Inflammatory macrophage treated with lipopolysaccharide for 1 hour (primary cell): ENCODE data around the gene CEBPA.

Experiments
- DNase-seq, 2 donors: peaks; one replicate each; pipeline ENCODE4 v3.0.0-alpha.2; 2020 to 2022

Gene CEBPA

DNA sequence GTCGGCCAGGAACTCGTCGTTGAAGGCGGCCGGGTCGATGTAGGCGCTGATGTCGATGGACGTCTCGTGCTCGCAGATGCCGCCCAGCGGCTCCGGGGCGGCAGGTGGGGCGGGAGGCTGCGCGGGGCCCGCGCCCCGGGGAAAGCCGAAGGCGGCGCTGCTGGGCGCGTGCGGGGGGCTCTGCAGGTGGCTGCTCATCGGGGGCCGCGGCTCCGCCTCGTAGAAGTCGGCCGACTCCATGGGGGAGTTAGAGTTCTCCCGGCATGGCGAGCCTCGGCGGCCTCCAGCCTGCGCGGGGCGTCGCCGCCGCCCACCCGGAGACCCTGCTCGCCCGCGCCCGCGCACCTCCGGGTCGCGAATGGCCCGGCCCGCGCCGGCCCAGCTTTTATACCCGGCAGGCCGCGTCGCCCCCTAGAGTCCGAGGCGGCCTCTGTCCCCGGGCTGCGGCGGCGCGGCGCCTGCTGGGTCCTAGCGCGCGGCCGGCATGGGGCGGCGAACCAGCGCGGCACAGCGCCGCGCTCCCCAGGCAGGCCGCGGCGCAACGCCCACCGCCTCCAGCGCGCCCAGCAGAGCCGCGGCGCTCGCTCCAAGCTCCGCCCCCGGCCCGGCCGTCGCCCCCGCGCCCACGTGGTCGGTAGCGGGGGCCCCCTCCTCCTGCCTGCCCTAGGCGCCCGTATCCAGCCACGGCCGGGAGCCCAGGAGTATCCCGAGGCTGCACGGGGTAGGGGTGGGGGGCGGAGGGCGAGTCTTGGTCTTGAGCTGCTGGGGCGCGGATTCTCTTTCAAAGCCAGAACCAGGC lies at the start of gene CEBPA:
CEBPA (minus strand) TSS at position 360 of the 799 bp plus-strand sequence; CDS start at position 240, 120 bp downstream.
- peak; percentile 88 to 89 for DNase-seq

DNA sequence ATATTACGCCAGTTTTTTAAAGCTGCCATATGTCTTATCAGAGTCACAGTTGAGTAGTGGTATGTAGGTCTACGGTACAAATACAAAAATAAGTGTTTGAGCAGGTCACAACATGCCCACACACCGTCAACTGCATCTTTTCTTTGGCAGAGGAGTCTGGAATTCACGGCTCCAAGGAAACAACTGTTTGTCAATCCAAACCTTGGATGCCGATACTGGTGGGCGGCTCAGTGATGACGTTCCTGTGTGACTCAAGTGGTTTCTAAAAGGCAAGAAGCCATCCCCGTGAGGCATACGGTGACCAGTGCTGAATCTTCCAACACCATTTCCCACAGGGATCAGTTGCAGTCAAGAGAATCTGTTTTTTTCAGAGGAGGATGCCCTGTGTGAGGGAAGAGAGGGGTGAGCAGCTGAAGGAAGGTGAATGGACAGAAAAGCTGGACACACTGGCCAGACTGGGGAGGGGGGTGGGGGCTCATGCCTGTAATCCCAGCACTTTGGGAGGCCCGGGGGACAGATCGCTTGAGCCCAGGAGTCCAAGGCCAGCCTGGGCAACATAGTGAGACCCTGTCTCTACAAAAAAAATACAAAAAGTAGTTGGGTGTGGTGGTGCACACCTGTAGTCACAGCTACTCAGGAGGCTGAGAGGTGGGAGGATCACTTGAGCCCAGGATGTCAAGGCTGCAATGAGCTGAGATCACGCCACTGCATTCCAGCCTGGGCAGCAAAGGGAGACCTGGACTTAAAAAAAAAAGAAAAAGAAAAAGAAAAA lies 48.4 kb upstream of the CEBPA start:
- peak; percentile 18 to 48 for DNase-seq

DNA sequence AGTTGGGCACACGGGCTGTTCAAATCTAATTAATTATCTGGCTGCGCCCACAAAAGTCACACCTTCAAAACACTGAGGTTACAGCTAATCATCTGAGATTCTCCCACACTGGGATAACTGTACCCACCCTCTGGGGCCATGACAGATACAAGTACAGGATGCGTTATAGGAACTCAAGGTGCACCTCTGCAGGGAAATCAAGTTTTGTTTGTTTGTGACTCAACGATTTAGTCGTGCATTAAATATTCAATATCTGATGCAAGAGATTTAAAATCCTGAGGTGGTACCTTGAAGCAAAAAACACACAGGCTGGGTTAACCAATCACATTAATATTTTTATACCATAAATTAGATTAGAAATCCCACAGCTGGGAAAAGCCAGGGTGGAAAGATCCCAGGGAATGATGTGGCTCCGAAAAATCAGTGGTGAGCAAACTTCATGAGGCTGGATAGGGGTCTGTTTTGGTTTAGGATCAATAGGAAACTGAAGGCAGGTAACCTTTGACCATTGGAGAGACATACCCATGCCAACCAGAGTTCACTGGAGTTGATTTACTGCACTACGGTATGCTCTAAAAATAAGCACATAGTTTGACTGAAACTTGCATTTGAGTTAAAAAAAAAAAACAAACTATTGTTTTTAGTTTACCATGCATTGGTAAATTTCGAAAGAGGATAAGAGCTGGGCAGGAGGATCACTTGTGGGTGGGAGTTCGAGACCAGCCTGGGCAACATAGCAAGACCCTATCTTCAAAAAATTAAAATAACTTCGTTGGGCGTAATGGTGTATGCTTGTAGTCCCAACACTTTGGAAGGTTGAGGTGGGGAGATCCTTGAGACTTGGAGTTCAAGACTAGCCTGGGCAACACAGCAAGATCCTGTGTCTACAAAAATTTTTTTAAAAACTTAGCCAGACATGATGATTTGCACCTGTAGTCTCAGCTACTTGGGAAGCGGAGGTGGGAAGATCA lies 47.3 kb upstream of the CEBPA start:
- no peak for DNase-seq

DNA sequence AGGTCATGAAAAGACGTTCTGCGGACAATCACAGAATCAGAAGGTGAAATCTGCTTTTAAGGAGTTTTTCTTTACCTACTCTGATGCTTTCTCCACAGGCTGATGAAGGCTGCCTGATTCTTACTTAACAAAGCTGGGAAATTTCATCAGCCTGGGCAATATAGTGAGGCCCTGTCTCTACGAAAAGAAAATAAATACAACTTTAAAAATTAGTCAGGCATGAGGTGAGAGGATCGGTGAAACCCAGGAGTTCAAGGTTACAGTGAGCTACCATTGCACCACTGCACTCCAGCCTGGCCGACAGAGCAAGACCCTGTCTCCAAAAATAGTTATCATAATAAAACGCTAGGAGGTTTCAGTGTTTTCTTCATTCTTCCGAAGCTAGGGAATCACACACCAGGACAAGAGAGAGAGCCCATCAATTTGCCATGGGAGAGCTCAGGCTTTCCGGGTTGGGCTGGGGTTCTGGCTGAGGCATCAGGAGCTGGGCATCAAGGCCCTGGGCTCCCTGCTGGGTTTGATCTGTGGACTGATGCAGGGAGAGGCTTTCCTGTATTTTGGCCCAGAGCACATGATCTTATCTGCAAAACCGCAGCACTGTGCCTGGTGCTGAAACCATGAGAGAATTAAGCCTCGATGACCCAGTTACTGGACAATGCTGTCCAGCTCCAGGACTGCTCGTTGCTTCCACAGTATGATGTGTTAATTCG lies 46.1 kb upstream of the CEBPA start:
- DNase-seq: no peak

DNA sequence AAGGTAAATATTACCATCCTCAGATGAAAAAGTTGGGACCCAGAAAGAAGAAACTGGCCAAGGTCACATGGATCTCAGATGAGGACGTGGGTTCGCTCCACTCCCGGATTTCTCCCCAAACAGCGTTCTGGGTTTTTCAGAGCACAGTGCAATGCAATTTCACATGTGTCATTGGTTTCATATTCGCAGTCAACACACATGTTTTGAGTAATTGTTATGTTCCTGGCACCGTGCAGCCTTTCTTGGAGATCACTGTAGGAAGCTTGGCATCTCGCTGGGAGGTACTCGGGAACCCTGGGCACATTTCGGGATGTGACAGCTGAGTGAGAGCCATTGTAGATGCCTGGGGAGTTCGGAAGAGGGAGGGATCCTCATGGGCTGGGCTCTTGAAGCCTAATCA lies 45.0 kb upstream of the CEBPA start:
- DNase-seq: no peak

DNA sequence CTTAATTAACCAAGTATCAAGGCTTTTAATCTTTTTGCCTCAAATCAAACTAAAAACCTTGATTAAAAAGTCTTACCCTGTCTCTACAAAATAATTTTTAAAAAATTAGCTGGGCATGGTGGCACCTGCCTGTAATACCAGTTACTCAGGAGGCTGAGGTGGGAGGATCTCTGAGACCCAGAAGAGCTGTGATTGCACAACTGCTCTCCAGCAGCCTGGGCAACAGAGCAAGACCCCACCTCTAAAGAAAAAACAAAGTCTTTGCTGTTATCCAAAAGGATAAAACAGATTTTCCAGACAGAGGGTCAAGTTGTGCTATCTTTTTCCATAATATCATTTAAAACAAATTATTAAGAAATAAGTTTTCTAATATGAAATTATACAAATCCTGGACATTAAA lies 44.3 kb upstream of the CEBPA start:
- no peak for DNase-seq

DNA sequence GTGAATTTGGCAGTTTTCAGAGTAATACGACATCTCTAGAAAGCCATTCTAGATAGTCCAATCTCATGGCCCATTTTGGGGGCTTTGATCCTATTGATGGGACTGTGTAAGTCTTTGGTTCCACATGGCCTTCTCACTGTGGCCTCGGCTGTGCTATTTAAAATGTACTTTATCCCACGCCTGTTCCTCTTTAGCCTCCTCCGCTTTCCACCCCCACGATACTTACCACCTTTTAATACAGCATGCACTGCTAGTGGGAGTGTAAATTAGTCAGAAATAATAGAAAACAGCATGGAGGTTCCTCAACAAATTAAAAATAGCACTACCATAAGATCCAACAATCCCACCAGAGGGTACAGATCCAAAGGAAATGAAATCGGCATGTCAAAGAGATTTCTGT lies 42.8 kb upstream of the CEBPA start:
- peak; percentile 15 to 29 for DNase-seq

DNA sequence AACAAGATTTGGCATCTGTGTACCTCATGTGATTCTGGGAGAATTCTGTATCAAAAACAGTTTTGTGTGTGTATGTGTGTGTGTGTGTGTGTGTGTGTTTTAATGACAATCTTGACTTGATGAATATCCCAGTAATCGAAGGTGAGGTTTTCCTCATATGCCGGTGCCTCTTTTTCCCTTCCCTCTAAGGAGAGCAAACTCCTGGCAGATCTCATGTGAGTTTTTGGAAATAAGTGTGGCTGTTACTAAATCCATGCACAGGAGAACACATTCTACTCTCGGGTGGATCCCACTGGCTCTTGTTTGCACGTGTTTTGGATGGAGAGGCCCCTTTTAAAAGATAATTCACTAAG lies 42.2 kb upstream of the CEBPA start:
- no peak for DNase-seq

DNA sequence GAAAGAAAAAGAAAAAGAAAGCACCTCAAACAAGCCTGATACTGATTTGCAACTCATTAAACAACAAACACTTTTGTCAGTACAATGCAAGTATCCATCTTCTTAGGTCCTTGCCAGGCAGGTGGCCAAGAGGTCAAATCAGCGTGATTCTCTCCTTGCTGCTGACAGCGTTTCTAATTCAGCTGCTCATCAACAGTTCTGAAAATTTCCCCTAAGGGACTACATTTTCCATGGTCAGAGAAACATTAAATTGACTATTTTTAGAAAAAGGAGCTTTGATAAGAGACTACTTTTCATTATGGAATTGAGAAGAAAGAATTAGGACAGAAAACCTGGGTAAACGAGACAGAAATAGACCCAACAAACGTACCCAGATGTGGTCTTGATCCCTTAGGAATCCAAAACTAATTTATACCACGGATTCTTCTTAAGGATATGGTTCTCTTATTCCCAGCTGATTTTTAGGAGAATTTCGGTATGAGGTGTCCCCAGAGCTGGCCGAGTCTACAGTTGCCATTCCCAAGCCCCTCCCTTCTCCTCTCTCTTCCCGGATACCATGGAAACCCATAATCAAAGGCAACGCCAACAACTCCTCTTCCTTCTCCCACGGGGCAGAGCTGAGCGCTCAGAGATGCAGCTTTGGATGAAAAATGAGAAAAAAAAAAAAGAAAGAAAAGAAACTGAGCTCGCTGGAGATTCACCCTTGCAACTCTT lies 41.7 kb upstream of the CEBPA start:
- DNase-seq: no peak

DNA sequence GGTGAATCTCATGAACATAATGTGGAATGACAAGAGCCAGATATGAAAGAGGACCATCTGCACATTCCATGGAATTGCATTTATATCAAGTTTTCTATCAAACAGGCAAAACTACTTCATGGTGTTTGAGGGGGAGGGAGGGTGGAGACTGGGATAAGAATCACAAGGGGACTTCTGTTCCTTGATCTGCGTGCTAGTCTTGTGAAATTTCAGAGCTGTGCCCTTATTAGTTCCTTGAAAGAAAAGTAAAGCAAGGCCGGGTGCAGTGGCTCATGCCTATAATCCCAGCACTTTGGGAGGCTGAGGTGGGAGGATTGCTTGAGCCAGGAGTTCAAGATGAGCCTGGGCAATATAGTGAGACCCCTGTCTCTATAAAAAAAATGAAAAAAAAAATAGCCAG lies 41.0 kb upstream of the CEBPA start:
- DNase-seq: peak; percentile 23 to 51

DNA sequence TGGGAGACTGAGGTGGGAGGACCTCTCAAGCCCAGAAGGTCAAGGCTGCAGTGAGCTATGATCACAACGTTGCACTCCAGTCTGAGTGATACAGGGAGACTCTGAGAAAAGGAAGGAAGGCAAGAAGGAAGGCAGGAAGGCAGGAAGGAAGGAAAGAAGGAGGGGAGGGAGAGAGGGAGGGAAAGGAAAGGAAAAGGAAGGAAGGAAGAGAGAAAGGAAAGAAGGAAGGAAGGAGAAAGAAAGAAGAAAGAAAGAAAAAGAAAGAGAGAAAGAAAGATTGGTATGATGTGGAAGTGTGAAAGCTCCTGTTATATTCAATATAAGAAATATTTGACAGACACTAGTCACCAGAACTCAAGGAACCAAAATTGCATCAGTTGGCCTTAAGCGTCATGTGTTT lies 38.7 kb upstream of the CEBPA start:
- no peak for DNase-seq

DNA sequence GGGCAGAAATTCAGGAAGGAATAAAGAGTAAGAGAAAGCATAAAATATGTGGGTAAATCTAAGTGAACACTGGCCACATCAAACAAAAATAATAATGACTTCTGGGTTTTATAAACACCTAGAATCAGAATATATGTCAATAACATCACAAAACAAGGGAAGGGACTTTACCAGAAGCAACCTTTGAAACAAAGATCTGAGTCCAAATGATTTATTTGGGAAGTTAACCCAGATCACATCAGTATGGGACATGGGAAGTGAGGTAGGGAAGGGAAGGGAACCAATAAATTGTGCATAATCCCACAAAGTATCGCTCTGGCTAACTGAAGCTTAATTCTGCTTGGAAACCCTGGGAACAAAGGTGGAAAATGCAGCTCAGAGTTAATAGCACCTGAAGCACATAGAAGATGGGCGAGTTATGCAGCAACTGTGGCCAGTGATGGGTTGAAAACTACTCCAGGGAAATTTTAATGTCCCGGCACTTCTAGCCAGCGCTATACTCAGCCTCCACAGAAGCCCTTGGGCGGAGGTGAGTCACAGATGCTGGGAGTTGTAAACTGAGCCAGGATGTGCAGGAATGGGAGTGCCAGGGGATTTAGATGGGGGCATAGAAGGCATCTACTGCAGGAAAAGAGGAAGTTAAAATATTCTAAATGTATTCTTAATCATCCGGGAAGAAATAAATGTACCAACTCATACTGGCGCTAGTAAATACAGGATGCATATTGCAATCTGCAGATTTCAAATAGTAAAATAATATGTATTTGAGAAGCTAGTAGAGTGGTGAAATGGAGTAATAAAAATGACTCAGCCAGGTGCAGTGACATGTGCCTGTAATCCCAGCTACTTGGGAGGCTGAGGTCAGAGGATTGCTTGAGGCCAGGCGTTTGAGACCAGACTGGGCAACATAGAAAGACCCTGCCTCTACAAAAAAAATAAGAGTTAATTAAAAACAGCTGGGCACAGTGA lies 37.0 kb upstream of the CEBPA start:
- DNase-seq: no peak

DNA sequence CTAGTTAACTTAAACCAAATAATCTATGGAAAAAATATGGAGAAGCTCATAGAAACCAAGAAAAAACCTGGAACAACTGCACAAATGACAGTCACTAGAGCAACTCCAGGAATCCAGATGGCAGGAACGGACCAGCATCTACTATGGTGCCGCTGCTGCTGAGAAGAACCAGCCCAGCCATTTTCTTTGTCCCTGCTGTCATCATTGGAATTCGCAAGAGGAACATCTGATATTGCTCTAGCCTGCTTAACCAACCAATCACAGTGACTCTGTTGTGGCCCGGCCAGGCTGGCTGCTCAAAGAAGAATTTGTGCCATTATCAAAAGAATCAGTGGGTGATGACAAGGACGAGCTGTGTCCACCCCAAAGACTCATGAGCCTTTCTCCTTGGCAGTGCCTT lies 33.1 kb upstream of the CEBPA start:
- no peak for DNase-seq

DNA sequence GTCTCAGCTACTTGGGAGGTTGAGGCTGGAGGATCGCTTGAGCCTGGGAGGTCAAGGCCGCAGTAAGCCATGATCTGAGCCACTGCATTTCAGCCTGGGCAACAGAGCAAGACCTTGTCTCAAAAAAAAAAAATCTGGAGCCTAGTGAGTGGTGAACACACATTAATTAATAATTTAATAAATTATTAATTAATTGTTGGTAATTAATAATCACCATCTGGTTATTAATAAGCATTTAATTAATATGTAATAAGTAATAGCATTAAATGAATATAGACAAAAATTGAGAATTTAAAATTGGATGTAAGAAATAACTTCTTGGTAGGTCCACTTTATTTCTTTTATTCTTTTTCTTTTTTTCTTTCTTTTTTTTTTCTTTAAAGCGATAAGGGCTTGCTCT lies 31.9 kb upstream of the CEBPA start:
- no peak for DNase-seq

DNA sequence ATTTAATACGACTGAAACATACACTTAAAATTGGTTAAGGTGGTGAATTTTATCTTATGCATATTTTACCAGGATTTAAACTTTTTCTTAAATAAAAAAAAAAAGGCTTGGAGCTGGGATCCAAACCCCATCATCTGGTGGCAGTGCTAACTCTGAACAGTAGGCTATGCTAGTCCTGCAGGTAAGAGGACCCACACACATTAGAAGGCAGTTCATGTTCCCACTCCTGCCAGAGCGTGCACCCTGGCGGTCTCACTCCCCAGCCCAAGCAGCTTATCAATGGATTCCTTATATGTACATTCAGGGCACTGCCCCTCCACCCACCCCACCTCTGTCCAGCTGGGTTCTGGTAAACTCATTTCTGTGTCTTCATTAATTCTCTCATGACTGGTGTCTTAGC lies 31.3 kb upstream of the CEBPA start:
- DNase-seq: no peak

DNA sequence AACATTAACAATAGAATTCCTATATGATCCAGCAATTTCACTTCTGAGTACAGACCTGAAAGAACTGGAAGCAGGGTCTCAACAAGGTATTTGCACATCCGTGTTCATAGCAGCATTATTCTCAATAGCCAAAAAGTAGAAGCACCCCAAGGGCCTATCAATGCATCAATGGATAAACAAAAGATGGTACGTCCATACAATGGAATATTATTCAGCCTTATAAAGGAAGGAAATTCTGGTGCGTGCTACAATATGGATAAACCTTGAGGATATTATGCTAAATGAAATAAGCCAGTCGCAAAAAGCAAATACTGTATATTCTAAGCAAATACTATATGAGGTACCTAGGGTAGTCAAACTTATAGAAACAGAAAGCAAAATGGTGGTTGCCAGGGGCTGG lies 30.8 kb upstream of the CEBPA start:
- DNase-seq: no peak

DNA sequence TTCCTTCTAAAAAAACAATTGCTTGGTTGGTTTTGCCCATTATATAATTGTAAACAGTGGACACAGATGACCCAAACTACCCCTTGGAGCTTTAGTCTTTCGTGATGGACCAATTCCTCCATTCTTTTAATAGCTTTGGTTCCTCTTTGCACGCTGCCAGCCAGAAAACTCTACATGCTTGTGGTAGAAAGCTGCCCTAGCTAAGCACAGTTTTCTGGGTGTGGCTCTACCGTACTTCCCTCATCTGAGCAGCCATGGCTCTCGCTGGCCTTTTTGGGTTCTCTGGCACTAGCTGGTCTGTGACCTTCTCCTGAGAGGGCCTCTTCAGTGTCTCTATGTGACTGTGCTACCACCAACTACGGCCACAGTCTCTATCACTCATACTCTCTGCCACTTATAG lies 29.9 kb upstream of the CEBPA start:
- DNase-seq: peak; percentile 71 to 74

DNA sequence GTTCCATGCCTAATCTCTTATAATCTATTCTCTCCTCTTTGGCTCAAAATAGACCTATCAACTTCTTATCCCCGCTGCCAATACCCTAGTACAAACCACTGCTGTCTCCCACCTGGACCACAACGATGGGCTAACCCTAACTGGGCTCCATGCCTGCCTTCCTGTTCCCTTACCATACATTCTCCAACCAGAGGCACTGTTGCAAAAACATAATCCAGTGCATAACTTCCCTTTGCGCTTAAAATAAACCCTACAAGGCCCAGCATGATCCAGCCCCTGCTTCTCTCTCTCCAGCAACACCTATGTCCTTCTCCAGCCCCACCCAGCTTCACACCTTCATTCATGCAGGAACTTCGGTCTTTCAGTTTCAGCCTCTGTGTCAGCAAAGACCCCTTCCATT lies 27.4 kb upstream of the CEBPA start:
- peak; percentile 21 to 22 for DNase-seq

DNA sequence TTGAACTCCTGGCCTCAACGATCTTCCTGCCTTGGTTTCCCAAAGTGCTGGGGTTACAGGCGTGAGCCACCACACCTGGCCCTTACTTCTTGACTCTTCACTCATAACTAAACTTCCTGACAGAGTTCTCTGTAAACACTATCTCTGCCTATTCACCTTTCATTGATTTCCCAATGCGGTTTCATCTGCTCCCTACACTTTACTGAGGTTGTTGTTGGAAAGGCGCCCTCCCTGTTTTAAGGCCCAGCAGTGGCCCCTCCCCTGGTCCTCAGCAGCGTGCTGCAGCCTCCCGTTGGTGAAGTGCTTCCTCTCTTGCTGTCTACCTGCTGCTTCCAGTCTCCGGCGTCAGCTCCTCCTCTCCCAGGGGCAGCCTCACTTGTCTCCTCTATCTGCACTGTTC lies 26.7 kb upstream of the CEBPA start:
- DNase-seq: no peak

DNA sequence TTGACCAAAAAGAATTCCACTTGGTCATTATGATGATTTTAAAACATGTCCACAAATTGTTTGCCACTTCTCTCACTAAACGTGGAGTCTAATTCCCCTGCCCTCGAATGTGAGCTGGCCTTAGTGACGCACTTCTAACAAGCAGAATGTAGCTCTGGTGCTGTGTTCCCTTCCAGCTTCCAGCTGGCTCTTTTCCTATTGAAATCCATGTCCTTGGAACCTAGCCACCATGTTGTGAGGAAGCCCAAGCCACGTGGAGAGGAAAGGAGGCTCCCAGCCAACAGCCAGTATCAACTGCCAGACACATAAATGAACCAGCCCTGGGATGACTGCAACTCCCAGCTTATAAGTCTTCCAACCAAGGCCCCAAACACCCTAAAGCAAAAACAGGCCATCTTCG lies 23.6 kb upstream of the CEBPA start:
- DNase-seq: no peak

DNA sequence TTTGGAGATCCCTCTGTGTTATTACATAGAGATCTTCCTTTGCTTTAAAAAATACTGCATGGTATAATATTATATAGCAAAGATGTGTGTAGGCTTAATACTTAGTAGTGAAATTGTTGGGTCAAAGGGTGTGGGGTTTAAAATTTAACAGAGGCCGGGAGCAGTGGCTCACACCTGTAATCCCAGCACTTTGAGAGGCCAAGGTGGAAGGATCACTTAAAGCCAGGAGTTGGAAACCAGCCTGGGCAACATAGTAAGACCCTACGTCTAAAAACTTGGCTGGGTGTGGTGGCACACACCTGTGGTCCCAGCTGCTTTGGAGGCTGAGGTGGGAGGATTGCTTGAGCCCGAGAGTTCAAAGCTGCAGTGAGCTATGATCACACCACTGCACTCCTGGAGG lies 22.3 kb upstream of the CEBPA start:
- DNase-seq: no peak
